ENCODE measurements around the gene DAD1. TPM values are rescaled to one million over a fixed set of nuclear protein-coding genes. Genes with fewer than 3 reads are reported as not detected.

DAD1 gene
- polyA plus RNA-seq, 1 of the 3 experiments (the other 2 are of a cell fraction) = 406 TPM

DNA sequence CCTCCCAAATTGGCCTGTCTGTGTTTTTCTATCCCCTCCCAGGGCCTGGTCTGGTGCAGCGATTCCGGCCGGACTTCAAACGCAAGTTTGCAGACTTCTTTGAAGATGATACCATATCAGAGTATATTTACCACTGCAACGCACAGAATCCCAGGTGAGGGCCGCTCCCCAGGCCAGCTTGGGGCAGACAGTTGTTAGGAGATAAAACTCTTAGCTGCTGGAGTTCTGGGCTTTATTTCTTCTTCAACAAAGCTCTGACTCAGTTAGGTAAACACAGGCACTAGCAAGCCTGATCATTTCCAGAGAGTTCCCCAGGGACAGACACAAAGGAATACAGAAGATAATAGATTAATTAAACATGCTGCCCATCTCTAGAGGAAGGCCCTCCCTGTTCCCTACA is 17.4 kb upstream of the DAD1 start:
- H3K9ac ChIP-seq = no peak overlapping the region
- no peaks in the 10 kb centered on the region for H3F3A ChIP-seq (replicated peaks; ENCODE audit: insufficient read depth)
- no peak for DNase-seq
- no peak overlapping the region for H2AFZ ChIP-seq (ENCODE audit: low read depth)
- H3K9me3 ChIP-seq = no peaks in the 10 kb centered on the region
- no peaks in the 10 kb centered on the region for H4K20me1 ChIP-seq (ENCODE audit: insufficient read depth)
- TF ChIP-seq NRF1 (IDR thresholded peaks at IDR 0.05; ENCODE audit: low read depth, low read length) (no peak), FOSL2 (IDR thresholded peaks at IDR 0.05; ENCODE audit: borderline replicate concordance, low read depth) (no peak), CHD2 (IDR thresholded peaks at IDR 0.05; ENCODE audit: low read length, partially characterized antibody) (no peak)
- TF ChIP-seq, protein P1, sequence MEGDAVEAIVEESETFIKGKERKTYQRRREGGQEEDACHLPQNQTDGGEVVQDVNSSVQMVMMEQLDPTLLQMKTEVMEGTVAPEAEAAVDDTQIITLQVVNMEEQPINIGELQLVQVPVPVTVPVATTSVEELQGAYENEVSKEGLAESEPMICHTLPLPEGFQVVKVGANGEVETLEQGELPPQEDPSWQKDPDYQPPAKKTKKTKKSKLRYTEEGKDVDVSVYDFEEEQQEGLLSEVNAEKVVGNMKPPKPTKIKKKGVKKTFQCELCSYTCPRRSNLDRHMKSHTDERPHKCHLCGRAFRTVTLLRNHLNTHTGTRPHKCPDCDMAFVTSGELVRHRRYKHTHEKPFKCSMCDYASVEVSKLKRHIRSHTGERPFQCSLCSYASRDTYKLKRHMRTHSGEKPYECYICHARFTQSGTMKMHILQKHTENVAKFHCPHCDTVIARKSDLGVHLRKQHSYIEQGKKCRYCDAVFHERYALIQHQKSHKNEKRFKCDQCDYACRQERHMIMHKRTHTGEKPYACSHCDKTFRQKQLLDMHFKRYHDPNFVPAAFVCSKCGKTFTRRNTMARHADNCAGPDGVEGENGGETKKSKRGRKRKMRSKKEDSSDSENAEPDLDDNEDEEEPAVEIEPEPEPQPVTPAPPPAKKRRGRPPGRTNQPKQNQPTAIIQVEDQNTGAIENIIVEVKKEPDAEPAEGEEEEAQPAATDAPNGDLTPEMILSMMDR (IDR thresholded peaks at IDR 0.05) = no peak
- H3K4me2 ChIP-seq = no peak overlapping the region
- H3K27me3 ChIP-seq (ENCODE audit: insufficient read depth) = no peaks in the 10 kb centered on the region
- CTCF ChIA-PET = interaction anchor here (1.6 to 1.7 kb wide), 2 partner anchors 36 to 50 kb away, joined by 5 to 6 read pairs; no protein-coding TSS in a partner anchor
- H3K27ac ChIP-seq (ENCODE audit: low read depth in 2 of 2, low read length in 1 of 2) = no peak overlapping the region
- H3K9me2 ChIP-seq = no peaks in the 10 kb centered on the region
- H3K4me3 ChIP-seq (ENCODE audit: low read depth in 2 of 2, low read length in 1 of 2) = no peak overlapping the region
- 86% methylated on average over 6 of the region's 6 CpGs for WGBS (ENCODE audit: low lambda C conversion rate)
- POLR2A ChIA-PET = no interaction called here
- H3K4me1 ChIP-seq (ENCODE audit: control insufficient read depth in 1 of 2, insufficient read depth in 2 of 2, low read depth in 1 of 2, low read length in 1 of 2) = no peaks in the 10 kb centered on the region
- no peaks in the 10 kb centered on the region for H3K79me2 ChIP-seq (ENCODE audit: insufficient read depth)
- H3K36me3 ChIP-seq (replicated peaks in 1 of 2; ENCODE audit: control insufficient read depth in 1 of 2, insufficient read depth in 2 of 2, low read length in 1 of 2) = peaks cover 18 to 39% of the 10 kb centered on the region in 2 experiments

DNA sequence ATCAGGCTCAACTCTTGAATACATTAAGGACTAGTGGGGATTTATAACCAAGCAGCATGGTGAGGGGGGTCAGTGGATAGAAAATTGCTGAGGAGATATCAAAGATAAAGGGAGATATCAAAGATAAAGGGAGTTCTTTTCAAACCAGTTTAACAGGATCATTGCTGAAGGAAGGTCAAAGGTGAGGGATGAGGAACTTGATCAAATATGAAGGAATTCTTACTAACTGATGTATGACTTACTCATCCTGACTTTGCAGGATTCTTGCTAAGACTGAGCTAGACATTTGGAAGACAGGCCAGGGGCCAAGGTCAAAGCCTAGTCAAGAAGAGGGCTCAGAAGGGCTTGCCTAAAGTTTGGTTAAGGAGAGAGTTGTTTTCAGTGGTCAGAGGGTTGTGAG is 13.8 kb upstream of the DAD1 start:
- no peaks in the 10 kb centered on the region for H4K20me1 ChIP-seq (ENCODE audit: insufficient read depth)
- H3K4me1 ChIP-seq (ENCODE audit: control insufficient read depth in 1 of 2, insufficient read depth in 2 of 2, low read depth in 1 of 2, low read length in 1 of 2) = peaks cover 6% of the 10 kb centered on the region in 2 experiments; a peak in 3 of 4 replicates
- no peak overlapping the region for H3K9ac ChIP-seq
- POLR2A ChIA-PET = no interaction called here
- no peak for DNase-seq
- H3F3A ChIP-seq (replicated peaks; ENCODE audit: insufficient read depth) = no peaks in the 10 kb centered on the region
- H3K9me2 ChIP-seq = no peaks in the 10 kb centered on the region
- no peaks in the 10 kb centered on the region; the same call in 1 of the 2 replicates for H3K79me2 ChIP-seq (ENCODE audit: insufficient read depth)
- no peaks in the 10 kb centered on the region for H3K27me3 ChIP-seq (ENCODE audit: insufficient read depth)
- H3K4me2 ChIP-seq = no peak overlapping the region
- no peaks in the 10 kb centered on the region for H3K9me3 ChIP-seq
- no peak overlapping the region for H3K4me3 ChIP-seq (ENCODE audit: low read depth in 2 of 2, low read length in 1 of 2)
- no peak overlapping the region for H3K27ac ChIP-seq (ENCODE audit: low read depth in 2 of 2, low read length in 1 of 2)
- peaks cover 18 to 26% of the 10 kb centered on the region in 2 experiments for H3K36me3 ChIP-seq (replicated peaks in 1 of 2; ENCODE audit: control insufficient read depth in 1 of 2, insufficient read depth in 2 of 2, low read length in 1 of 2)
- CTCF ChIA-PET = no interaction called here
- TF ChIP-seq YY1 (IDR thresholded peaks at IDR 0.05; ENCODE audit: low read depth) (no peak), MEF2A (IDR thresholded peaks at IDR 0.05; ENCODE audit: borderline replicate concordance, low read depth) (no peak)
- no peak overlapping the region for H2AFZ ChIP-seq (ENCODE audit: low read depth)

DNA sequence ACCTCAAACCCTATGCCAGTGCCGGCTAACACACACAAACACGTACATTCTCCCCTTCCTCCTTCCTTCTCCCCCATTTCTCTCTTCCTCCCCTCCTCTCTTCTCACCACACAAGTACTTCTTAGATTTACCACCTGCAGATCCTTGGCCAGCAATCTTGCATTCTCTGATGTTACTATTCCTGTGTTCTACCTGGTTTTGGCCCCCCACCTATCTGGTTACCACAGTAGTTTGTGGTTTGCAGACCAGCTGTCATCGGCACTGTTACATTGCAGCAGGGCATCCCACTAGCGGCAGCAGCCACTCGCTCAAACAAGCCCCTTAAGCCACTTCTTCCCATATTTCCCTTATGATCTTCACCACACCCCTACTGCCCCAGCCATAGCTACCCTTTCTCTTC is 13.0 kb upstream of the DAD1 start:
- Histone ChIP-seq H3K27me3 (ENCODE audit: insufficient read depth) (no peaks in the 10 kb centered on the region), H3K9me2 (no peaks in the 10 kb centered on the region), H2AFZ (ENCODE audit: low read depth) (no peak overlapping the region), H3K79me2 (ENCODE audit: insufficient read depth) (no peaks in the 10 kb centered on the region; the same call in 1 of the 2 replicates), H3K4me2 (no peak overlapping the region), H3K9ac (no peak overlapping the region), H3K27ac (ENCODE audit: low read depth in 2 of 2, low read length in 1 of 2) (no peak overlapping the region), H3K4me3 (ENCODE audit: low read depth in 2 of 2, low read length in 1 of 2) (no peak overlapping the region), H4K20me1 (ENCODE audit: insufficient read depth) (no peaks in the 10 kb centered on the region), H3F3A (replicated peaks; ENCODE audit: insufficient read depth) (no peaks in the 10 kb centered on the region), H3K36me3 (replicated peaks in 1 of 2; ENCODE audit: control insufficient read depth in 1 of 2, insufficient read depth in 2 of 2, low read length in 1 of 2) (peaks cover 12 to 18% of the 10 kb centered on the region in 2 experiments), H3K4me1 (ENCODE audit: control insufficient read depth in 1 of 2, insufficient read depth in 2 of 2, low read depth in 1 of 2, low read length in 1 of 2) (peaks cover 6 to 8% of the 10 kb centered on the region in 2 experiments; a peak in 3 of 4 replicates), H3K9me3 (no peaks in the 10 kb centered on the region)
- DNase-seq = no peak
- ChIA-PET CTCF (interaction anchor here (0.8 to 1.4 kb wide), 2 partner anchors 44 to 51 kb away, joined by 3 read pairs; no protein-coding TSS in a partner anchor), POLR2A (no interaction called here)
- no peak for TF ChIP-seq CHD2 (IDR thresholded peaks at IDR 0.05; ENCODE audit: low read length, partially characterized antibody)
- TF ChIP-seq MXI1 (IDR thresholded peaks at IDR 0.05; ENCODE audit: low read depth, low read length) = no peak
- TF ChIP-seq NRF1 (IDR thresholded peaks at IDR 0.05; ENCODE audit: low read depth, low read length) = no peak
- TF ChIP-seq RCOR1 (IDR thresholded peaks at IDR 0.05; ENCODE audit: low read length) = no peak
- TF ChIP-seq YY1 (IDR thresholded peaks at IDR 0.05; ENCODE audit: low read depth) = no peak
- TF ChIP-seq, protein P2, sequence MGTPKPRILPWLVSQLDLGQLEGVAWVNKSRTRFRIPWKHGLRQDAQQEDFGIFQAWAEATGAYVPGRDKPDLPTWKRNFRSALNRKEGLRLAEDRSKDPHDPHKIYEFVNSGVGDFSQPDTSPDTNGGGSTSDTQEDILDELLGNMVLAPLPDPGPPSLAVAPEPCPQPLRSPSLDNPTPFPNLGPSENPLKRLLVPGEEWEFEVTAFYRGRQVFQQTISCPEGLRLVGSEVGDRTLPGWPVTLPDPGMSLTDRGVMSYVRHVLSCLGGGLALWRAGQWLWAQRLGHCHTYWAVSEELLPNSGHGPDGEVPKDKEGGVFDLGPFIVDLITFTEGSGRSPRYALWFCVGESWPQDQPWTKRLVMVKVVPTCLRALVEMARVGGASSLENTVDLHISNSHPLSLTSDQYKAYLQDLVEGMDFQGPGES (IDR thresholded peaks at IDR 0.05; ENCODE audit: low read depth, low read length) = no peak
- TF ChIP-seq RXRA (IDR thresholded peaks at IDR 0.05; ENCODE audit: borderline replicate concordance, low read depth) = no peak
- no peak for TF ChIP-seq EP300 (IDR thresholded peaks at IDR 0.05; ENCODE audit: borderline replicate concordance in 1 of 2, low read depth in 1 of 2, low read length in 1 of 2)
- TF ChIP-seq FOXM1 (IDR thresholded peaks at IDR 0.05; ENCODE audit: low read depth) = no peak
- TF ChIP-seq MEF2A (IDR thresholded peaks at IDR 0.05; ENCODE audit: borderline replicate concordance, low read depth) = no peak
- WGBS (ENCODE audit: low lambda C conversion rate) = over 99% methylated on average over 5 of the region's 5 CpGs

All from SK-N-SH (cell line).